T-cell (primary cell): ENCODE measurements around the gene TRPC4AP. TPM values are rescaled to one million over a fixed set of nuclear protein-coding genes. Genes with fewer than 3 reads are reported as not detected.
A peak's percentile ranks its signal among the peaks of the same experiment; 100 is the strongest.
"Not testable (repeated sequence)": the region's sequence is repeated elsewhere in the genome, so short reads cannot be mapped to it uniquely, and the experiment has no call there.

ENCODE experiments used
- ATAC-seq, 4 experiments: fragments of 200-7000 bp in 3 of 4; fragments of 150-1000 bp in 1 of 4; cut with Tn5 transposase; replicated peaks in 1 of 4; 1 replicate in 3 of 4; 2 replicates in 1 of 4; pipeline ENCODE4 v1.10.0; 2021; ENCODE audit warnings: moderate library complexity in 3 of 4, mild to moderate bottlenecking in 2 of 4, moderate number of reproducible peaks in 1 of 4
- CTCF ChIA-PET, 2 donors: fragments of 300-600 bp; sonication (Branson Sonifier 250); formaldehyde crosslinking; loops; one replicate each; lab custom pipeline; 2022; ENCODE audit warnings: antibody characterized with exemption in 2 of 2; lab: Charles Lee
- POLR2A ChIA-PET, 2 donors: fragments of 300-600 bp; sonication (Branson Sonifier 250); formaldehyde crosslinking; loops; one replicate each; lab custom pipeline; 2022; ENCODE audit warnings: antibody characterized with exemption in 2 of 2; lab: Charles Lee
- DNase-seq, 35 experiments: peaks; one replicate each; pipeline versions ENCODE4 v3.0.0 to v3.0.0-alpha.2; 2013 to 2023
- H3K27ac ChIP-seq: one replicate; pipeline ENCODE4 v1.5.1; 2013; ENCODE audit warnings: low read length
- H3K27me3 ChIP-seq, 2 experiments: replicated peaks in 1 of 2; 1 replicate in 1 of 2; 2 replicates in 1 of 2; pipeline versions ENCODE4 v1.6.1 to v1.7.0; 2013; ENCODE audit warnings: low read length in 1 of 2, mixed read lengths in 1 of 2; ENCODE audit not compliant: control insufficient read depth in 2 of 2, insufficient read depth in 2 of 2; ENCODE audit errors: extremely low read depth in 1 of 2
- H3K36me3 ChIP-seq, 2 donors: 1 replicate in 1 of 2; 2 replicates in 1 of 2; pipeline versions ENCODE4 v1.6.1 to v1.7.0; 2013; ENCODE audit warnings: low read length in 1 of 2; ENCODE audit not compliant: control insufficient read depth in 2 of 2, insufficient read depth in 1 of 2; ENCODE audit errors: extremely low read depth in 1 of 2
- H3K4me1 ChIP-seq, 2 experiments: 1 replicate in 1 of 2; 2 replicates in 1 of 2; pipeline versions ENCODE4 v1.6.1 to v1.7.0; 2013; ENCODE audit warnings: low read length in 2 of 2, mixed read lengths in 1 of 2; ENCODE audit not compliant: insufficient read depth in 2 of 2, control insufficient read depth in 1 of 2; ENCODE audit errors: extremely low read depth in 1 of 2
- H3K4me3 ChIP-seq, 2 donors: 1 replicate in 1 of 2; 2 replicates in 1 of 2; pipeline versions ENCODE4 v1.5.1 to v1.7.0; 2013; ENCODE audit warnings: mild to moderate bottlenecking in 2 of 2, low read length in 1 of 2, moderate library complexity in 1 of 2; ENCODE audit not compliant: control insufficient read depth in 1 of 2; ENCODE audit errors: extremely low read depth in 1 of 2
- H3K9me3 ChIP-seq: 2 replicates; pipeline ENCODE4 v1.7.0; 2013
- H3K27ac Mint-ChIP-seq, 2 donors: one replicate each; pipeline ENCODE4 v1.8.0; 2020 to 2021; ENCODE audit warnings: mild to moderate bottlenecking in 2 of 2, mixed read lengths in 2 of 2
- H3K27me3 Mint-ChIP-seq, 2 donors: one replicate each; pipeline ENCODE4 v1.8.0; 2021 to 2022; ENCODE audit warnings: mixed read lengths in 2 of 2
- H3K36me3 Mint-ChIP-seq: one replicate; pipeline ENCODE4 v1.8.0; 2021; ENCODE audit warnings: mixed read lengths
- H3K4me1 Mint-ChIP-seq, 3 donors: one replicate each; pipeline ENCODE4 v1.8.0; 2020 to 2022; ENCODE audit warnings: mixed read lengths in 3 of 3, mild to moderate bottlenecking in 1 of 3
- H3K4me3 Mint-ChIP-seq, 3 donors: one replicate each; pipeline ENCODE4 v1.8.0; 2020 to 2022; ENCODE audit warnings: mild to moderate bottlenecking in 3 of 3, mixed read lengths in 3 of 3, moderate library complexity in 3 of 3
- H3K9me3 Mint-ChIP-seq, 3 donors: one replicate each; pipeline ENCODE4 v1.8.0; 2020 to 2022; ENCODE audit warnings: mixed read lengths in 3 of 3
- WGBS: methylation state at CpG from one replicate; pipeline ENCODE4 v1.1.5; 2013; ENCODE audit warnings: missing lambda C conversion rate; ENCODE audit not compliant: insufficient coverage; 5-methylcytosine and 5-hydroxymethylcytosine counted together
- total RNA-seq, 35 experiments: library from RNA in 6 of 35; stranded (reverse) in 6 of 35; fragments of 120-200 nt in 1 of 35; gene quantifications; one replicate each; pipeline versions ENCODE4 v1.2.1 to v1.2.4 and lab custom pipeline; 2013 to 2026

Gene TRPC4AP
- total RNA-seq, 5 donors from 2014 or later (not counting 1 experiment from before 2014, with no cell fraction given): 56.3 to 65.5 (median 63.5) TPM

DNA sequence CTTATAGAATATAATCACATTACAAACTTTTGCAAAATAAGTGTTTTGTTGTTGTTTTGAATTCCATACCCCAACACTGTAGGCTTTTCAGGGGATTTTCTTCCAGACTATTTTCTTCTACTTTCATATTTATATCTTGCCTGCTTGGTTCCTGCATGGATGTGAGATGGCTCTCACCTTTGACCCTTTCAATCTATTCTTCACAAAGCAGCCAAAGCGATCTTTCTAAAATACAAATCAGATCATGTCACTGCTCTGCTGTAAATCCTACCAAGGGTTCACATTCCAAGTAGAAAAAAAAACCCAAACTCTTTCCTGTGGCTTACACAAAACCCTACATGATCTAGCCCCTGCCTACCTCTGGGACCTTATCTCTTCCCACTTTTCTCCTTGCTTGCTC, 25.0 kb upstream of the TRPC4AP start:
- Histone ChIP-seq H3K4me3 (no peak overlapping the region), H3K27me3 (no peaks in the 10 kb centered on the region), H3K9me3 (no peaks in the 10 kb centered on the region), H3K27ac (no peak overlapping the region), H3K4me1 (no peaks in the 10 kb centered on the region), H3K36me3 (peaks cover 35 to 64% of the 10 kb centered on the region in 2 donors)
- Mint-ChIP-seq H3K36me3 (peaks cover 53% of the 10 kb centered on the region), H3K4me1 (no peaks in the 10 kb centered on the region), H3K9me3 (no peaks in the 10 kb centered on the region), H3K27me3 (no peaks in the 10 kb centered on the region), H3K27ac (peak overlapping the region in 1 of 2 donors; percentile 50), H3K4me3 (no peak overlapping the region)
- ChIA-PET CTCF (no interaction called here), POLR2A (interaction anchor here in 1 of 2 donors (0.6 kb wide), 1 partner anchor 371 kb away, joined by 8 read pairs; no protein-coding TSS in a partner anchor)
- ATAC-seq: no peak
- 100% methylated on average over 1 of the region's 1 CpG for WGBS
- no peak for DNase-seq

- Histone ChIP-seq H3K4me3 (no peak overlapping the region), H3K27ac (no peak overlapping the region), H3K36me3 (peaks cover 35 to 59% of the 10 kb centered on the region in 2 donors), H3K27me3 (no peaks in the 10 kb centered on the region), H3K9me3 (no peaks in the 10 kb centered on the region), H3K4me1 (no peaks in the 10 kb centered on the region)
- Mint-ChIP-seq H3K9me3 (no peaks in the 10 kb centered on the region), H3K4me1 (no peaks in the 10 kb centered on the region), H3K27ac (peak overlapping the region in 1 of 2 donors; percentile 31), H3K4me3 (no peak overlapping the region), H3K27me3 (no peaks in the 10 kb centered on the region), H3K36me3 (peaks cover 53% of the 10 kb centered on the region)
- ChIA-PET CTCF (no interaction called here), POLR2A (no interaction called here)
- ATAC-seq (no peak), DNase-seq (no peak)
These were observed 24.6 kb upstream of the TRPC4AP start for GRCh38 chr20:35117196-35117595.

GRCh38 chr20:35116258-35116657, 23.7 kb upstream of the TRPC4AP start:
- 86% methylated on average over 2 of the region's 4 CpGs for WGBS
- no peak overlapping the region for H3K4me3 ChIP-seq
- no peaks in the 10 kb centered on the region for H3K4me1 Mint-ChIP-seq
- no peaks in the 10 kb centered on the region for H3K27me3 Mint-ChIP-seq
- DNase-seq: no peak
- H3K9me3 ChIP-seq: no peaks in the 10 kb centered on the region
- peaks cover 35 to 50% of the 10 kb centered on the region in 2 donors for H3K36me3 ChIP-seq
- H3K9me3 Mint-ChIP-seq: no peaks in the 10 kb centered on the region
- H3K4me3 Mint-ChIP-seq: no peak overlapping the region
- CTCF ChIA-PET: no interaction called here
- no peaks in the 10 kb centered on the region for H3K4me1 ChIP-seq
- H3K36me3 Mint-ChIP-seq: peaks cover 55% of the 10 kb centered on the region
- POLR2A ChIA-PET: no interaction called here
- H3K27ac ChIP-seq: no peak overlapping the region
- ATAC-seq: no peak
- peak overlapping the region in 1 of 2 donors; percentile 42 for H3K27ac Mint-ChIP-seq
- no peaks in the 10 kb centered on the region for H3K27me3 ChIP-seq

DNA sequence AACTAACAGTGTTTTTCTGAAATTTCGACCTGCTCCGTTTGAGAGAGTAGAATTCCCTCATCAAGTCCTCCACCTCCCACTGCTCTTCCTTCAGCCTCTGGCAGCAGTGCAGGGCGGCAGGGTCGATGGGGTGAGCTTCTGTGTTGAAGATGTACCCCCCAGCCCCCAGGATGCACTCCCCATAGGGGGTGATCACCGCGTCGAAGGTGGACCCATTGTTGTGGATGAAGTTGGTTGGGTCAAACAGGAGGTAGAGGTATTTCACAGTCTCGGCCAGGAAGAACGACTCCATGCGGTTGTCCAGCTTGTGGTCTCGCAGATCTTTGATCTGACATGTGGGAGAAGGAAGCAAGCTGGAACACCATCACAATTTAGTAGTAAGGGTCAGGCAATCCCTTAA, 23.0 kb upstream of the TRPC4AP start:
- H3K36me3 Mint-ChIP-seq: peaks cover 54% of the 10 kb centered on the region
- H3K27me3 Mint-ChIP-seq: no peaks in the 10 kb centered on the region
- peak overlapping the region in 1 of 2 donors; percentile 42 for H3K27ac Mint-ChIP-seq
- Histone ChIP-seq H3K27me3 (no peaks in the 10 kb centered on the region), H3K36me3 (peaks cover 34 to 45% of the 10 kb centered on the region in 2 donors), H3K27ac (no peak overlapping the region), H3K4me1 (no peaks in the 10 kb centered on the region), H3K9me3 (no peaks in the 10 kb centered on the region), H3K4me3 (no peak overlapping the region)
- DNase-seq (no peak), ATAC-seq (no peak)
- 100% methylated on average over 4 of the region's 11 CpGs for WGBS
- ChIA-PET CTCF (interaction anchor here in 1 of 2 donors (0.6 kb wide), 1 partner anchor 11 kb away, joined by 4 read pairs; no protein-coding TSS in a partner anchor), POLR2A (no interaction called here)
- H3K9me3 Mint-ChIP-seq: no peaks in the 10 kb centered on the region
- H3K4me1 Mint-ChIP-seq: no peaks in the 10 kb centered on the region
- no peak overlapping the region for H3K4me3 Mint-ChIP-seq

DNA sequence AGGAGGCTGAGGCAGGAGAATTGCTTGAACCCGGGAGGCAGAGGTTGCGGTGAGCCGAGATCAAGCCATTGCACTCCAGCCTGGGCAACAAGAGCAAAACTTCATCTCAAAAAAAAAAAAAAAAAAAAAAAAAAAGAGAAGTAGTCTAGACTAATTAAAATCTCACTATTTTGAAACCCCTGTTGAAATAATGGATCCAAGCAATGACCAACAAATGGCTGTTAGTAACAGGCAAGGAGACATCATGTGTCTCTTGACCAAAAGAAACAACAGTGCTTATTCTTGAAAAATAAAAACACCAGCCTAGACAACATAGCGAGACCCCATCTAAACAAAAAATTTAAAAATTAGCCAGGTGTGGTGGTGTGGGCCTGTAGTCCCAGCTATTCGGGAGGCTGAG, 19.7 kb upstream of the TRPC4AP start:
- ATAC-seq, H3K27me3 ChIP-seq, H3K9me3 ChIP-seq, H3K4me1 ChIP-seq, CTCF ChIA-PET, H3K4me3 Mint-ChIP-seq, POLR2A ChIA-PET, H3K9me3 Mint-ChIP-seq, H3K27me3 Mint-ChIP-seq, H3K4me1 Mint-ChIP-seq, DNase-seq, H3K4me3 ChIP-seq, H3K27ac ChIP-seq, H3K27ac Mint-ChIP-seq: not testable (repeated sequence)
- H3K36me3 Mint-ChIP-seq: peaks cover 36% of the 10 kb centered on the region
- WGBS: no CpG with 5 or more reads among the region's 5 CpGs
- peaks cover 12 to 22% of the 10 kb centered on the region in 2 donors for H3K36me3 ChIP-seq

- no peak overlapping the region for H3K4me3 ChIP-seq
- WGBS: 88% methylated on average over 4 of the region's 4 CpGs
- no peaks in the 10 kb centered on the region for H3K9me3 ChIP-seq
- peaks cover 7 to 16% of the 10 kb centered on the region in 2 donors for H3K36me3 ChIP-seq
- Mint-ChIP-seq H3K36me3 (peaks cover 31% of the 10 kb centered on the region), H3K27ac (no peak overlapping the region), H3K27me3 (no peaks in the 10 kb centered on the region), H3K4me3 (no peak overlapping the region), H3K4me1 (no peaks in the 10 kb centered on the region), H3K9me3 (no peaks in the 10 kb centered on the region)
- POLR2A ChIA-PET: no interaction called here
- no peak overlapping the region for H3K27ac ChIP-seq
- H3K27me3 ChIP-seq: no peaks in the 10 kb centered on the region
- CTCF ChIA-PET: no interaction called here
- DNase-seq: no peak
- H3K4me1 ChIP-seq: no peaks in the 10 kb centered on the region
- no peak for ATAC-seq
These were observed 18.7 kb upstream of the TRPC4AP start for GRCh38 chr20:35111141-35111888.
